ENCODE results near the gene NCCRP1.
A peak's percentile ranks its signal among the peaks of the same experiment; 100 is the strongest.

The NCCRP1 gene

GRCh38 chr19:39183104-39183503 is 13.7 kb upstream of the NCCRP1 start:
- no peak for TF ChIP-seq CTCF (conservative IDR thresholded peaks at IDR 0.05)
- no peak overlapping the region for H3K27ac ChIP-seq

- no peak overlapping the region for H3K27ac ChIP-seq
- TF ChIP-seq CTCF (conservative IDR thresholded peaks at IDR 0.05) = no peak
Observed at GRCh38 chr19:39186391-39186790, 10.4 kb upstream of the NCCRP1 start.

- no peak; the same call in none of the 2 replicates for TF ChIP-seq CTCF (conservative IDR thresholded peaks at IDR 0.05)
- H3K27ac ChIP-seq = peak overlapping the region; percentile 27; the same call in 1 of the 2 replicates
Observed at GRCh38 chr19:39187552-39187943, 9.2 kb upstream of the NCCRP1 start.

- TF ChIP-seq CTCF (conservative IDR thresholded peaks at IDR 0.05) = no peak
- H3K27ac ChIP-seq = no peak overlapping the region
Observed at GRCh38 chr19:39188960-39189359, 7.8 kb upstream of the NCCRP1 start.

- H3K27ac ChIP-seq = no peak overlapping the region
- no peak for TF ChIP-seq CTCF (conservative IDR thresholded peaks at IDR 0.05)
Observed at GRCh38 chr19:39190768-39191167, 6.0 kb upstream of the NCCRP1 start.

GRCh38 chr19:39192846-39193245 is 3.9 kb upstream of the NCCRP1 start:
- TF ChIP-seq CTCF (conservative IDR thresholded peaks at IDR 0.05) = no peak

GRCh38 chr19:39193803-39194202 is 3.0 kb upstream of the NCCRP1 start:
- no peak overlapping the region for H3K27ac ChIP-seq
- no peak for TF ChIP-seq CTCF (conservative IDR thresholded peaks at IDR 0.05)

More at GRCh38 chr19:39192846-39193245, 3.9 kb upstream of the NCCRP1 start:
- H3K27ac ChIP-seq = no peak overlapping the region

All from VCaP (cell line).